ENCODE results near the gene WNT9A. TPM values are rescaled to one million over a fixed set of nuclear protein-coding genes. Genes with fewer than 3 reads are reported as not detected.

The WNT9A gene
- total RNA-seq, 6 experiments from 2014 or later, result 0.09 to 0.19 (median 0.10) TPM; not detected in 1

GRCh38 chr1:227938276-227938675 lies 9.5 kb downstream of the WNT9A start:
- TF ChIP-seq CTCF (IDR thresholded peaks at IDR 0.05) (no peak), POLR2A (IDR thresholded peaks at IDR 0.05) (no peak)
- Histone ChIP-seq H3K27ac (no peak overlapping the region), H3K9me3 (no peaks in the 10 kb centered on the region), H3K4me1 (no peaks in the 10 kb centered on the region), H3K27me3 (no peaks in the 10 kb centered on the region), H3K4me3 (no peak overlapping the region), H3K36me3 (no peaks in the 10 kb centered on the region)
- no peak for DNase-seq
- ATAC-seq, result no peak
- intact Hi-C loops (cut with DNase I), result no loop called here
- 76% methylated on average over 7 of the region's 10 CpGs for WGBS (ENCODE audit: insufficient coverage, low coverage, low lambda C conversion rate, missing lambda C conversion rate)

GRCh38 chr1:227937838-227938145 lies 9.9 kb downstream of the WNT9A start:
- no peaks in the 10 kb centered on the region for H3K4me1 ChIP-seq
- intact Hi-C loops (cut with DNase I), result no loop called here
- DNase-seq (peak in 1 of 3 donors; percentile 19), ATAC-seq (no peak)
- H3K9me3 ChIP-seq, result no peaks in the 10 kb centered on the region
- no peaks in the 10 kb centered on the region for H3K36me3 ChIP-seq
- no CpG with 5 or more reads among the region's 7 CpGs for WGBS (ENCODE audit: insufficient coverage, low coverage, low lambda C conversion rate, missing lambda C conversion rate)
- no peak overlapping the region for H3K27ac ChIP-seq
- H3K4me3 ChIP-seq, result no peak overlapping the region
- H3K27me3 ChIP-seq, result no peaks in the 10 kb centered on the region
- TF ChIP-seq CTCF (IDR thresholded peaks at IDR 0.05), result no peak
- TF ChIP-seq POLR2A (IDR thresholded peaks at IDR 0.05), result no peak

- peak in 1 of 3 donors; percentile 32 for DNase-seq
- no peaks in the 10 kb centered on the region for H3K27me3 ChIP-seq
- intact Hi-C loops (cut with DNase I), result no loop called here
- H3K4me1 ChIP-seq, result no peaks in the 10 kb centered on the region
- no peak for TF ChIP-seq POLR2A (IDR thresholded peaks at IDR 0.05)
- no peak for TF ChIP-seq CTCF (IDR thresholded peaks at IDR 0.05)
- H3K27ac ChIP-seq, result no peak overlapping the region
- no peak for ATAC-seq
- no peaks in the 10 kb centered on the region for H3K36me3 ChIP-seq
- no peak overlapping the region for H3K4me3 ChIP-seq
- H3K9me3 ChIP-seq, result no peaks in the 10 kb centered on the region
- 55% methylated on average over 14 of the region's 20 CpGs for WGBS (ENCODE audit: insufficient coverage, low coverage, low lambda C conversion rate, missing lambda C conversion rate)
Measured at GRCh38 chr1:227937031-227937837, 10.5 kb downstream of the WNT9A start.

- DNase-seq (no peak), ATAC-seq (no peak)
- 69% methylated on average over 5 of the region's 7 CpGs for WGBS (ENCODE audit: insufficient coverage, low coverage, low lambda C conversion rate, missing lambda C conversion rate)
- Histone ChIP-seq H3K4me1 (no peaks in the 10 kb centered on the region), H3K9me3 (no peaks in the 10 kb centered on the region), H3K27ac (no peak overlapping the region), H3K36me3 (no peaks in the 10 kb centered on the region), H3K27me3 (no peaks in the 10 kb centered on the region), H3K4me3 (no peak overlapping the region)
- intact Hi-C loops (cut with DNase I), result no loop called here
- TF ChIP-seq CTCF (IDR thresholded peaks at IDR 0.05), result no peak
- no peak for TF ChIP-seq POLR2A (IDR thresholded peaks at IDR 0.05)
Measured at GRCh38 chr1:227935826-227936225, 11.9 kb downstream of the WNT9A start.

All from right lobe of liver (tissue), 6 donors.